ENCODE measurements around the gene MKI67.

DNA sequence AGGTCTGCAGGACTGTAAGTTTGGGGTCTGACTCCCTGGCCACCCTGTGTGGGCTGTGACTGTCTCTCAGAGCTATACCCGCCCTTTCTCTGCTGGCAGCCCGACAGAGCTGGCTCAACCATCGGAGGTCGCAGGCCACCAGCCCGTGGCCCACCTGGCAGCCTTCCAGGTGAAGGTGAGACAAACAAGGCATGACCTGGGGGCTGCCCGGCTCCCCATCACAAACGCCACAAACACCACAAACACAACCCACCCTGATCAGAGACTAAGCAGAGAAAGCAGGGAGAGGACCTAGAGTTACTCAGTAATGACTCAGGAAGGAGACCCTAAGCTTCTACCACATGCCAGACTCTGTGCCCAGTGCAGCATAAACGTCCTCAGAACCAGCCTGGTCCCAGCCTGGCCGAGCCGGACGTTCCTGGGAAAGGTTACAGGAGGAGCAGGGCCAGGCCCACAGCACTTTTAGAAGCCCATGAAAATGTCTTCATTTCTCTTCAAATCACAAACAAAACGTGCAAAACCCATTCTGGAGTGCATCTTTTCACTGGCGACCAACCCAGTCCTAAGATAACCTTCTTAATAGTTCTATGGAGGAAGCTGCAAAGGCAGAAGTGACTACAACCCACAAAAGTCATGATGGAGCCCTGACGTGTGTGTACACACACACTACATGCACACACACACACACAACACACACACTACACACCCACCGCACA is 66.8 kb downstream of the MKI67 start:
- TF ChIP-seq, protein P1, sequence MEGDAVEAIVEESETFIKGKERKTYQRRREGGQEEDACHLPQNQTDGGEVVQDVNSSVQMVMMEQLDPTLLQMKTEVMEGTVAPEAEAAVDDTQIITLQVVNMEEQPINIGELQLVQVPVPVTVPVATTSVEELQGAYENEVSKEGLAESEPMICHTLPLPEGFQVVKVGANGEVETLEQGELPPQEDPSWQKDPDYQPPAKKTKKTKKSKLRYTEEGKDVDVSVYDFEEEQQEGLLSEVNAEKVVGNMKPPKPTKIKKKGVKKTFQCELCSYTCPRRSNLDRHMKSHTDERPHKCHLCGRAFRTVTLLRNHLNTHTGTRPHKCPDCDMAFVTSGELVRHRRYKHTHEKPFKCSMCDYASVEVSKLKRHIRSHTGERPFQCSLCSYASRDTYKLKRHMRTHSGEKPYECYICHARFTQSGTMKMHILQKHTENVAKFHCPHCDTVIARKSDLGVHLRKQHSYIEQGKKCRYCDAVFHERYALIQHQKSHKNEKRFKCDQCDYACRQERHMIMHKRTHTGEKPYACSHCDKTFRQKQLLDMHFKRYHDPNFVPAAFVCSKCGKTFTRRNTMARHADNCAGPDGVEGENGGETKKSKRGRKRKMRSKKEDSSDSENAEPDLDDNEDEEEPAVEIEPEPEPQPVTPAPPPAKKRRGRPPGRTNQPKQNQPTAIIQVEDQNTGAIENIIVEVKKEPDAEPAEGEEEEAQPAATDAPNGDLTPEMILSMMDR (IDR thresholded peaks at IDR 0.05 in 2 of 3, conservative IDR thresholded peaks at IDR 0.05 in 1 of 3; ENCODE audit: control insufficient read depth in 2 of 3, extremely low read depth in 1 of 3, insufficient read depth in 1 of 3, low read depth in 3 of 3, low read length in 3 of 3): no peak
- TF ChIP-seq RCOR1 (conservative IDR thresholded peaks at IDR 0.05; ENCODE audit: low read depth, low read length): no peak
- TF ChIP-seq, protein P2, sequence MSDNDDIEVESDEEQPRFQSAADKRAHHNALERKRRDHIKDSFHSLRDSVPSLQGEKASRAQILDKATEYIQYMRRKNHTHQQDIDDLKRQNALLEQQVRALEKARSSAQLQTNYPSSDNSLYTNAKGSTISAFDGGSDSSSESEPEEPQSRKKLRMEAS (IDR thresholded peaks at IDR 0.05; ENCODE audit: low read depth, low read length): no peak
- TF ChIP-seq EZH2 (IDR thresholded peaks at IDR 0.05; ENCODE audit: borderline replicate concordance, control insufficient read depth, low read depth, low read length): no peak
- no peak for TF ChIP-seq BMI1 (IDR thresholded peaks at IDR 0.05; ENCODE audit: borderline replicate concordance)
- TF ChIP-seq CBX5 (IDR thresholded peaks at IDR 0.05; ENCODE audit: low read depth): no peak
- TF ChIP-seq GABPA (IDR thresholded peaks at IDR 0.05; ENCODE audit: low read depth): no peak
